ENCODE measurements around the gene DLG2. TPM values are rescaled to one million over a fixed set of nuclear protein-coding genes. Genes with fewer than 3 reads are reported as not detected.

The DLG2 gene
- total and polyA plus RNA-seq, 9 of the 15 experiments (the other 6 are each of a cell fraction or from before 2014, with no cell fraction given) = 0.52 to 1.6 (median 0.95) TPM

DNA sequence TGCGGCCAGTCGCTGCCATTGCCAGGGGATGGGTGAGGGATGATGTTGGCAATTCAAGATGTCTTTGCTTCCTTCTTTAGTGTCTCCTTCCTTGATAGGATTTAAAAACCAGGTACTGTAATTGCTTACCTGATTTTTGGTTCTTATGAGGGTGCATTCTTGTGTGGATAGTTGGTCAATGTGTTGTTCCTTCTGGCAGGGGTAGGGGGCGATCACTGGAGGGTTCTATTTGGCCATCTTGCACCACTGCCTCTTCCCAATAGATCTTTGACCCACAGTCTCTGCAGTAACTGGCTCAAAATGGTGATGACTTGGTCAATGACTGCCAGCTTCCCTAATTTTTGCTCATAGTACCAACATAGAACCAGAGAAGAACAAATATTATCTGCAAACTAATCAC lies 680.1 kb downstream of the DLG2 start:
- CTCF ChIA-PET (ENCODE audit: low intra/inter-chr PET ratio) = no interaction called here
- POLR2A ChIA-PET = no interaction called here
- DNase-seq (ENCODE audit: extremely low read depth in 1 of 4, low spot score in 3 of 4) (no peak), ATAC-seq (no peak), FAIRE-seq (no peak)
- no peak overlapping the region for H3K4me3 ChIP-seq
- no peaks in the 10 kb centered on the region for H3K27me3 ChIP-seq (ENCODE audit: control insufficient read depth in 2 of 2, insufficient read depth in 2 of 2, low read length in 2 of 2)
- TF ChIP-seq MTF1 (CRISPR knock-in tag; IDR thresholded peaks at IDR 0.05; ENCODE audit: borderline replicate concordance) (no peak), RNF2 (IDR thresholded peaks at IDR 0.05) (no peak), RFX1 (IDR thresholded peaks at IDR 0.05) (no peak), MYC (IDR thresholded peaks at IDR 0.05; ENCODE audit: low read depth, low read length) (no peak), MYC (CRISPR knock-in tag; IDR thresholded peaks at IDR 0.05; ENCODE audit: borderline replicate concordance, low read depth) (no peak), RUNX1 (IDR thresholded peaks at IDR 0.05; ENCODE audit: low read depth) (no peak), CCAR2 (IDR thresholded peaks at IDR 0.05; ENCODE audit: low read depth, low read length) (no peak), OTX1 (CRISPR knock-in tag; IDR thresholded peaks at IDR 0.05) (no peak)
- no peaks in the 10 kb centered on the region for H4K20me1 ChIP-seq (replicated peaks; ENCODE audit: control insufficient read depth, insufficient read depth, low read length)
- H3K36me3 ChIP-seq (ENCODE audit: control insufficient read depth, insufficient read depth, low read length) = no peaks in the 10 kb centered on the region
- no peaks in the 10 kb centered on the region for H3K9me1 ChIP-seq (ENCODE audit: control insufficient read depth, insufficient read depth, low read length)
- intact Hi-C loops (cut with micrococcal nuclease) (no loop called here), in situ Hi-C loops (cut with MboI) (no loop called here)
- no peaks in the 10 kb centered on the region for H3K4me1 ChIP-seq (replicated peaks in 1 of 2; ENCODE audit: control insufficient read depth in 2 of 2, insufficient read depth in 2 of 2, low read length in 2 of 2)
- no peak overlapping the region for H3K27ac ChIP-seq (ENCODE audit: extremely low read depth, low read depth, low read length)
- H3K9ac ChIP-seq (ENCODE audit: insufficient read depth in 1 of 2, low read depth in 2 of 2, low read length in 2 of 2) = no peak overlapping the region
- no peaks in the 10 kb centered on the region for H3K9me3 ChIP-seq (replicated peaks; ENCODE audit: control insufficient read depth, insufficient read depth, low read depth, low read length)
- no peaks in the 10 kb centered on the region for H3K79me2 ChIP-seq (ENCODE audit: control insufficient read depth, insufficient read depth, low read length)
- WGBS (ENCODE audit: insufficient coverage, low coverage, missing lambda C conversion rate) = 3% methylated on average over 3 of the region's 3 CpGs
- BruUV-seq (replicated peaks) = no TSS peak
- H3K4me2 ChIP-seq (ENCODE audit: insufficient read depth, low read length) = no peak overlapping the region
- no peak overlapping the region for H2AFZ ChIP-seq (ENCODE audit: low read depth, low read length)

GRCh38 chr11:84930863-84931262 lies 696.3 kb downstream of the DLG2 start:
- Histone ChIP-seq H3K36me3 (ENCODE audit: control insufficient read depth, insufficient read depth, low read length) (no peaks in the 10 kb centered on the region), H3K79me2 (ENCODE audit: control insufficient read depth, insufficient read depth, low read length) (no peaks in the 10 kb centered on the region), H3K4me1 (replicated peaks in 1 of 2; ENCODE audit: control insufficient read depth in 2 of 2, insufficient read depth in 2 of 2, low read length in 2 of 2) (no peaks in the 10 kb centered on the region), H4K20me1 (replicated peaks; ENCODE audit: control insufficient read depth, insufficient read depth, low read length) (no peaks in the 10 kb centered on the region), H2AFZ (ENCODE audit: low read depth, low read length) (no peak overlapping the region), H3K9me1 (ENCODE audit: control insufficient read depth, insufficient read depth, low read length) (no peaks in the 10 kb centered on the region), H3K9ac (ENCODE audit: insufficient read depth in 1 of 2, low read depth in 2 of 2, low read length in 2 of 2) (no peak overlapping the region), H3K4me2 (ENCODE audit: insufficient read depth, low read length) (no peak overlapping the region), H3K9me3 (replicated peaks; ENCODE audit: control insufficient read depth, insufficient read depth, low read depth, low read length) (peaks cover under 1% of the 10 kb centered on the region; the same call in 1 of the 2 replicates), H3K4me3 (no peak overlapping the region), H3K27ac (ENCODE audit: extremely low read depth, low read depth, low read length) (no peak overlapping the region), H3K27me3 (ENCODE audit: control insufficient read depth in 2 of 2, insufficient read depth in 2 of 2, low read length in 2 of 2) (no peaks in the 10 kb centered on the region)
- in situ Hi-C loops (cut with MboI) = no loop called here
- FAIRE-seq = no peak
- intact Hi-C loops (cut with micrococcal nuclease) = no loop called here
- TF ChIP-seq ZNF133 (CRISPR knock-in tag; IDR thresholded peaks at IDR 0.05) (no peak), ZFPM2 (CRISPR knock-in tag; IDR thresholded peaks at IDR 0.05) (no peak), ZNF77 (CRISPR knock-in tag; IDR thresholded peaks at IDR 0.05) (no peak), BHLHE40 (IDR thresholded peaks at IDR 0.05; ENCODE audit: low read length) (no peak), SMARCA5 (IDR thresholded peaks at IDR 0.05) (no peak), PKNOX1 (IDR thresholded peaks at IDR 0.05) (no peak)
- ATAC-seq = no peak
- POLR2A ChIA-PET = no interaction called here
- BruUV-seq (replicated peaks) = no TSS peak
- CTCF ChIA-PET (ENCODE audit: low intra/inter-chr PET ratio) = no interaction called here
- WGBS (ENCODE audit: insufficient coverage, low coverage, missing lambda C conversion rate) = no CpG with 5 or more reads among the region's 1 CpG
- no peak for DNase-seq (ENCODE audit: extremely low read depth in 1 of 4, low spot score in 3 of 4)

Data from K562 (cell line).